GM11168 (cell line): ENCODE results near the gene NDUFAF3.
"Not testable (repeated sequence)": the region's sequence is repeated elsewhere in the genome, so short reads cannot be mapped to it uniquely, and the experiment has no call there.

Source experiments
- in situ Hi-C: fragments of 300-500 bp; cut with MboI; formaldehyde crosslinking; loops from one replicate; pipeline ENCODE4 v1.12.0; 2022; ENCODE audit warnings: low sequenced_read_pairs; ENCODE audit not compliant: unreplicated experiment

NDUFAF3 gene

GRCh38 chr3:48997714-48998637 is 23.9 kb upstream of the NDUFAF3 start:
- in situ Hi-C loops, result no loop called here

- in situ Hi-C loops, result no loop called here
Measured at GRCh38 chr3:48999085-48999858, 22.6 kb upstream of the NDUFAF3 start.

- in situ Hi-C loops, result no loop called here
Measured at GRCh38 chr3:49001155-49001554, 20.8 kb upstream of the NDUFAF3 start.

GRCh38 chr3:49004352-49005302 is 17.3 kb upstream of the NDUFAF3 start:
- in situ Hi-C loops, result no loop called here

GRCh38 chr3:49005303-49005680 is 16.6 kb upstream of the NDUFAF3 start:
- in situ Hi-C loops, result no loop called here

- in situ Hi-C loops, result no loop called here
Measured at GRCh38 chr3:49005998-49006397, 15.9 kb upstream of the NDUFAF3 start.

- in situ Hi-C loops, result no loop called here
Measured at GRCh38 chr3:49006408-49007067, 15.4 kb upstream of the NDUFAF3 start.

- in situ Hi-C loops, result no loop called here
Measured at GRCh38 chr3:49007068-49007770, 14.7 kb upstream of the NDUFAF3 start, which contains the start of gene WDR6. Gene WDR6 (plus strand): TSS chr3:49007391. CDS start chr3:49007432, 41 bp downstream.

- in situ Hi-C loops, result no loop called here
Measured at GRCh38 chr3:49007771-49008528, 14.0 kb upstream of the NDUFAF3 start.

GRCh38 chr3:49008627-49009026 is 13.3 kb upstream of the NDUFAF3 start:
- in situ Hi-C loops, result not testable (repeated sequence)

- in situ Hi-C loops, result no loop called here
Measured at GRCh38 chr3:49009396-49009795, 12.5 kb upstream of the NDUFAF3 start.

- in situ Hi-C loops, result no loop called here
Measured at GRCh38 chr3:49012441-49013017, 9.4 kb upstream of the NDUFAF3 start.

- in situ Hi-C loops, result no loop called here
Measured at GRCh38 chr3:49013113-49013737, 8.7 kb upstream of the NDUFAF3 start.

GRCh38 chr3:49013738-49014660 is 7.9 kb upstream of the NDUFAF3 start:
- in situ Hi-C loops, result no loop called here

- in situ Hi-C loops, result no loop called here
Measured at GRCh38 chr3:49015072-49015471, 6.8 kb upstream of the NDUFAF3 start.

- in situ Hi-C loops, result no loop called here
Measured at GRCh38 chr3:49015765-49016164, 6.2 kb upstream of the NDUFAF3 start.
